ENCODE results near the gene NRP1. TPM values are rescaled to one million over a fixed set of nuclear protein-coding genes. Genes with fewer than 3 reads are reported as not detected.
A peak's percentile ranks its signal among the peaks of the same experiment; 100 is the strongest.

The NRP1 gene
- total RNA-seq, 4 donors from 2014 or later: 40.4 to 123 (median 58.3) TPM

DNA sequence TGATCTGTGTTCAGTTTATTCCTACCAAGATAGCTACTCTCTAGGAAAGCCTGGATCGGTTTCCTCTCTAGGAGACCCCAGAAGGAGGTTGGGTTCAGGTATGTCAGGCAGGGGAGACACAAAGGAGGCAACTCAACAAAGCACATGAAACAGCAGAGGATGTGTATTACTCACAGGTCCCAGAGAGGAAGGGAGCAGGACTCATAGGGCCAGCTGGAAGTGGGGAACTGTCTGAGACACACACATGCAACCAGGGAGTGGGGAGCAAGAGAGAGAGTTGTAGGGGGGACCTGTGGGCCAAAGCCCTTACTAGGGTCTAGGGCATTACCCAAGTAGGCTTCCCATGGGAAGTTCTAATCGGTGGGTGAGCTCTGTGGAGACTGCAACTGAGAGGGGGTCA lies 10.2 kb upstream of the NRP1 start:
- H3K36me3 ChIP-seq: no peaks in the 10 kb centered on the region
- peaks cover 22% of the 10 kb centered on the region in 2 donors for H3K4me1 ChIP-seq
- 95 to 100% methylated on average over 2 of the region's 2 CpGs for WGBS, 2 donors
- intact Hi-C loops (cut with DNase I): no loop called here
- H3K27me3 ChIP-seq: no peaks in the 10 kb centered on the region
- DNase-seq: no peak
- H3K9me3 ChIP-seq: no peaks in the 10 kb centered on the region
- TF ChIP-seq POLR2A (IDR thresholded peaks at IDR 0.05) (no peak), CTCF (IDR thresholded peaks at IDR 0.05) (no peak)
- no peak overlapping the region for H3K27ac ChIP-seq
- H3K4me3 ChIP-seq (replicated peaks in 1 of 3): no peak overlapping the region

DNA sequence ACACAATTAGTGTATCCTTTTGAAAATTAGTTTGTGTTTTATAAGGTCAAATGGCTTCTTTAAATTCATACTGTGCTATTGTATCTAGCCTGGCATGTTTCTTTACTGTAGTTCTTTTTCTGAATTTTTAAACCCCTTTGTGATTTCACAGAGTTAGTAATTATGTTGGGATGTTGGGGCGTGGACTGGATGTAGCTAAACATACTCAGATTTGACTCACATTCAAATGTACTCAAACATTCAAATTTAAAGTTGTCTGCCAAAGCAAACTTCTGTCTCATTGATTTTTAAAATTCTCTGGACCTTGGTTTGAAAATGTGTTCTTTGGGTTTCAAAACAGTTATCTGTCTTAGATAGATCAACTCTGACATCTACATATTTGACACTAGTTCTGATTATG lies 7.2 kb upstream of the NRP1 start:
- no peak for DNase-seq
- Histone ChIP-seq H3K9me3 (no peaks in the 10 kb centered on the region), H3K36me3 (no peaks in the 10 kb centered on the region), H3K4me1 (peaks cover 31 to 32% of the 10 kb centered on the region in 2 donors), H3K27ac (peak overlapping the region in 2 of 3 donors; percentile 19 to 74), H3K4me3 (replicated peaks in 1 of 3) (no peak overlapping the region), H3K27me3 (no peaks in the 10 kb centered on the region)
- 50 to 58% methylated on average over 1 of the region's 1 CpG for WGBS, 2 donors
- intact Hi-C loops (cut with DNase I): no loop called here
- no peak for TF ChIP-seq POLR2A (IDR thresholded peaks at IDR 0.05)
- TF ChIP-seq CTCF (IDR thresholded peaks at IDR 0.05): no peak

DNA sequence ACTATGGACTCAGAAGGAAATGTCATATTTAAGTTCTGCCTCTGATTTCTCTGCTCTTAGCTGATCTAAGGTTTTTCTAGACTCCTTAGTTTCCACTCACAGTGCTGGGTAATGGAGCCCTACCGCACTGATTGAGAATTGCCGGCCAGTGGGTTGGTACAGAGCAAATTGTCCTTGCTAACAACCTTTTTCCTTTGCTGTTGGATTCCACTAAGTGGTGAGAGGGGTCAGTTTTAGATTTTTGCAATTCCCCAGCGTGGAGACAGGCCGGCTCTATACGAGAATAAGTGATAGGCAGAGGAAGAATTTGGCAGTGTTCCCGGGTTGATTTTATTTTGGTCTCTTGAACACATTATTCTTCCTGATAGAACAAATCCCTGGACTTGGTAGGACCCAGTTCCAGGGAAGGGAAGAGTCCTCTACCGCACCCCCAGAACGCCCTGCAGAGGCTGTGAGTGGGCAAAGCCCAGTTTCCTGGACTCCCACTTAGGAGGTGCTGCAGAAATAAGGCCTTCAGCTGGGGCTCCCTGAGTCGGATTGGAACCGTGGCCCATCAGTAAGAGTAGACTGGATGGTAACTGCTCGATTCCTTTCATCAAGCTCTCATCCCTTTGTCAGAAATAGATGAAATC lies 3.0 kb upstream of the NRP1 start:
- peak overlapping the region; percentile 80 to 95 (median 94) for H3K27ac ChIP-seq
- peak overlapping the region in 2 of 3 donors; percentile 59 to 74 for H3K4me3 ChIP-seq (replicated peaks in 1 of 3)
- TF ChIP-seq CTCF (IDR thresholded peaks at IDR 0.05) (peak in 2 of 6 experiments; percentile 9 to 18), POLR2A (IDR thresholded peaks at IDR 0.05) (no peak)
- WGBS, 2 donors: 21 to 34% methylated on average over 11 of the region's 11 CpGs
- no peaks in the 10 kb centered on the region for H3K36me3 ChIP-seq
- peak; percentile 47 to 53 for DNase-seq
- no peaks in the 10 kb centered on the region for H3K27me3 ChIP-seq
- peaks cover 32 to 34% of the 10 kb centered on the region in 2 donors for H3K4me1 ChIP-seq
- intact Hi-C loops (cut with DNase I): loop anchor here (10.0 kb wide), 1 partner anchor 143 kb away; no protein-coding TSS in a partner anchor
- no peaks in the 10 kb centered on the region for H3K9me3 ChIP-seq

DNA sequence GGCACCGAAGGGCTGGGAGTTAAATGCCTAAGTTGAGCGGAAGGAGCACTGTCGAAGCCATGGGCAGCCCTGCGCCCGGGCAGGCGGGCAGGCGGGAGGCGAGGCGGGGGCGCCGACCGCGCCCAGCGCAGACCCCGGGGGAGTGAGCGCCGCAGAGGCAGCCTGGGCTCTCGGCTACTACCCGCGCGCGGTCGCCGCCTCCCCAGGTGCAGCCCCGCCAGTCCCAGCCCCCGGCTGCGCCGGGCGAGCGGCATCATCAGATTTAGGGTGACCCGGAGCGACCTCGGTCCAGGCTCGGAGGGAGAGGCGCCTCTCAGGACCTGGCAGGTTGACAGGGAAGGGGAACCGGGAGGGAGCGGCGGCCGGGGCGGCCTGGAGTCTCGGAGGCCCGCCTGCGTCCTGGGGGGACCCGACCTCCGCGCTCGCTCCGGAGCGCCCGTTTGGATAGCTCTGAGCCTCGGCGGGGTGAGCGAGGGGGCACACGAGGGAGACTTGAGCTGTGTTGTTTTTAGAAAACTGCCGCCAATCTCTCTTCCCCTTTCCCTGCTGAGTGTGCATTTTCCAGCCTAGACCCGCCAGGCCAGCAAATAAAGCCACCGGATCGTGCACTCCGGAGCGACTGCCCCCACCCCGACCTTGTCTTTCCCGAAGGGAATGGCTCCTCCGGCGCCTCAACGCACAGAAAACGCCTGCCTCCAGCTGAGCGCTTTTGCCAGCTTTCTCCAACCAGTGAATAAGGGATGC lies 2.3 kb upstream of the NRP1 start:
- 0 to 1% methylated on average over 24 to 36 of the region's 67 CpGs for WGBS, 2 donors
- intact Hi-C loops (cut with DNase I): loop anchor here (10.0 kb wide), 1 partner anchor 142 kb away; no protein-coding TSS in a partner anchor
- Histone ChIP-seq H3K36me3 (no peaks in the 10 kb centered on the region), H3K27me3 (no peaks in the 10 kb centered on the region), H3K27ac (peak overlapping the region; percentile 80 to 95 (median 94)), H3K4me3 (replicated peaks in 1 of 3) (peak overlapping the region; percentile 41 to 74 (median 59)), H3K4me1 (peaks cover 27 to 32% of the 10 kb centered on the region in 2 donors), H3K9me3 (no peaks in the 10 kb centered on the region)
- TF ChIP-seq CTCF (IDR thresholded peaks at IDR 0.05) (no peak), POLR2A (IDR thresholded peaks at IDR 0.05) (no peak)
- peak; percentile 51 to 53 for DNase-seq
